ENCODE measurements around the gene DIDO1. TPM values are rescaled to one million over a fixed set of nuclear protein-coding genes. Genes with fewer than 3 reads are reported as not detected.

DIDO1 gene
- total RNA-seq, 1 experiment from 2014 or later = 120 TPM

GRCh38 chr20:62929051-62929538, 2.8 kb upstream of the DIDO1 start:
- Mint-ChIP-seq H3K27me3 (ENCODE audit: insufficient read depth, unreplicated experiment) (no peaks in the 10 kb centered on the region), H3K36me3 (ENCODE audit: insufficient read depth, unreplicated experiment) (peaks cover 45% of the 10 kb centered on the region), H3K4me3 (ENCODE audit: unreplicated experiment) (no peak overlapping the region), H3K9me3 (ENCODE audit: unreplicated experiment) (no peaks in the 10 kb centered on the region), H3K27ac (ENCODE audit: unreplicated experiment) (peak overlapping the region; percentile 22), H3K4me1 (ENCODE audit: low read depth, unreplicated experiment) (peaks cover 23% of the 10 kb centered on the region)
- Histone ChIP-seq H3K4me3 (ENCODE audit: low read depth, low read length) (no peak overlapping the region), H3K9me3 (no peaks in the 10 kb centered on the region), H3K27me3 (replicated peaks; ENCODE audit: control insufficient read depth, insufficient read depth, low read length) (no peaks in the 10 kb centered on the region), H3K4me1 (peaks cover 19% of the 10 kb centered on the region), H3K36me3 (ENCODE audit: control insufficient read depth, insufficient read depth, low read length) (0 out of 2 replicates have a peak, but pooled peaks cover 2% of the 10 kb centered on the region)
- BruUV-seq (replicated peaks) = no TSS peak
- TF ChIP-seq CTCF (IDR thresholded peaks at IDR 0.05; ENCODE audit: insufficient read depth in 1 of 2, low read depth in 1 of 2, low read length in 1 of 2, severe bottlenecking in 1 of 2, unreplicated experiment in 1 of 2) = no peak
- ChIA-PET POLR2A (no interaction called here), CTCF (no interaction called here)
- peak in 1 of 2 experiments; percentile 49 for DNase-seq
- intact Hi-C loops (cut with micrococcal nuclease; ENCODE audit: unreplicated experiment) = no loop called here

GRCh38 chr20:62928246-62928939, 2.1 kb upstream of the DIDO1 start:
- no peak overlapping the region for H3K4me3 ChIP-seq (ENCODE audit: low read depth, low read length)
- Mint-ChIP-seq H3K4me3 (ENCODE audit: unreplicated experiment) (no peak overlapping the region), H3K4me1 (ENCODE audit: low read depth, unreplicated experiment) (peaks cover 28% of the 10 kb centered on the region), H3K36me3 (ENCODE audit: insufficient read depth, unreplicated experiment) (peaks cover 45% of the 10 kb centered on the region), H3K9me3 (ENCODE audit: unreplicated experiment) (no peaks in the 10 kb centered on the region), H3K27me3 (ENCODE audit: insufficient read depth, unreplicated experiment) (no peaks in the 10 kb centered on the region), H3K27ac (ENCODE audit: unreplicated experiment) (peak overlapping the region; percentile 22)
- POLR2A ChIA-PET = no interaction called here
- TF ChIP-seq CTCF (IDR thresholded peaks at IDR 0.05; ENCODE audit: insufficient read depth in 1 of 2, low read depth in 1 of 2, low read length in 1 of 2, severe bottlenecking in 1 of 2, unreplicated experiment in 1 of 2) = no peak
- H3K9me3 ChIP-seq = no peaks in the 10 kb centered on the region
- BruUV-seq (replicated peaks) = no TSS peak
- DNase-seq = peak in 1 of 2 experiments; percentile 42
- CTCF ChIA-PET = interaction anchor here (0.6 to 1.8 kb wide), 2 partner anchors 21 to 127 kb away, joined by 3 to 5 read pairs; no protein-coding TSS in a partner anchor
- H3K4me1 ChIP-seq = peaks cover 26% of the 10 kb centered on the region
- H3K27me3 ChIP-seq (replicated peaks; ENCODE audit: control insufficient read depth, insufficient read depth, low read length) = no peaks in the 10 kb centered on the region
- intact Hi-C loops (cut with micrococcal nuclease; ENCODE audit: unreplicated experiment) = no loop called here
- H3K36me3 ChIP-seq (ENCODE audit: control insufficient read depth, insufficient read depth, low read length) = no peaks in the 10 kb centered on the region

GRCh38 chr20:62927128-62927705, 912 bp upstream of the DIDO1 start:
- peak overlapping the region; percentile 99 for H3K4me3 ChIP-seq (ENCODE audit: low read depth, low read length)
- ChIA-PET POLR2A (interaction anchor here (1.0 to 1.8 kb wide), 3 partner anchors 8 to 19 kb away, joined by 3 to 19 read pairs (median 7); partner anchors contain the start of gene GID8), CTCF (interaction anchor here (0.6 to 1.8 kb wide), 6 partner anchors 8 to 133 kb away, joined by 3 to 9 read pairs (median 4); no protein-coding TSS in a partner anchor)
- BruUV-seq (replicated peaks) = TSS peak; percentile 38
- peaks cover 36% of the 10 kb centered on the region for H3K4me1 Mint-ChIP-seq (ENCODE audit: low read depth, unreplicated experiment)
- peaks cover 1% of the 10 kb centered on the region; the same call in 1 of the 2 replicates for H3K36me3 ChIP-seq (ENCODE audit: control insufficient read depth, insufficient read depth, low read length)
- H3K27me3 ChIP-seq (replicated peaks; ENCODE audit: control insufficient read depth, insufficient read depth, low read length) = no peaks in the 10 kb centered on the region
- DNase-seq = peak; percentile 47 to 54
- no peaks in the 10 kb centered on the region for H3K9me3 Mint-ChIP-seq (ENCODE audit: unreplicated experiment)
- H3K27me3 Mint-ChIP-seq (ENCODE audit: insufficient read depth, unreplicated experiment) = no peaks in the 10 kb centered on the region
- H3K4me1 ChIP-seq = peaks cover 30% of the 10 kb centered on the region
- peak overlapping the region; percentile 93 for H3K4me3 Mint-ChIP-seq (ENCODE audit: unreplicated experiment)
- intact Hi-C loops (cut with micrococcal nuclease; ENCODE audit: unreplicated experiment) = no loop called here
- H3K27ac Mint-ChIP-seq (ENCODE audit: unreplicated experiment) = peak overlapping the region; percentile 95
- no peaks in the 10 kb centered on the region for H3K9me3 ChIP-seq
- peaks cover 51% of the 10 kb centered on the region for H3K36me3 Mint-ChIP-seq (ENCODE audit: insufficient read depth, unreplicated experiment)
- no peak for TF ChIP-seq CTCF (IDR thresholded peaks at IDR 0.05; ENCODE audit: insufficient read depth in 1 of 2, low read depth in 1 of 2, low read length in 1 of 2, severe bottlenecking in 1 of 2, unreplicated experiment in 1 of 2)

Measured in Caco-2 (cell line).